NCI-H2171 treated with DMSO at 0.1 percent for 48 hours (cell line): ENCODE results near the gene CD40.
A peak's percentile ranks its signal among the peaks of the same experiment; 100 is the strongest.

Source experiments
- DNase-seq: peaks from one replicate; lab custom pipeline; 2025; lab: John Stamatoyannopoulos, UW

CD40 gene

GRCh38 chr20:46122516-46123481 is 4.7 kb downstream of the CD40 start:
- DNase-seq: no peak

DNA sequence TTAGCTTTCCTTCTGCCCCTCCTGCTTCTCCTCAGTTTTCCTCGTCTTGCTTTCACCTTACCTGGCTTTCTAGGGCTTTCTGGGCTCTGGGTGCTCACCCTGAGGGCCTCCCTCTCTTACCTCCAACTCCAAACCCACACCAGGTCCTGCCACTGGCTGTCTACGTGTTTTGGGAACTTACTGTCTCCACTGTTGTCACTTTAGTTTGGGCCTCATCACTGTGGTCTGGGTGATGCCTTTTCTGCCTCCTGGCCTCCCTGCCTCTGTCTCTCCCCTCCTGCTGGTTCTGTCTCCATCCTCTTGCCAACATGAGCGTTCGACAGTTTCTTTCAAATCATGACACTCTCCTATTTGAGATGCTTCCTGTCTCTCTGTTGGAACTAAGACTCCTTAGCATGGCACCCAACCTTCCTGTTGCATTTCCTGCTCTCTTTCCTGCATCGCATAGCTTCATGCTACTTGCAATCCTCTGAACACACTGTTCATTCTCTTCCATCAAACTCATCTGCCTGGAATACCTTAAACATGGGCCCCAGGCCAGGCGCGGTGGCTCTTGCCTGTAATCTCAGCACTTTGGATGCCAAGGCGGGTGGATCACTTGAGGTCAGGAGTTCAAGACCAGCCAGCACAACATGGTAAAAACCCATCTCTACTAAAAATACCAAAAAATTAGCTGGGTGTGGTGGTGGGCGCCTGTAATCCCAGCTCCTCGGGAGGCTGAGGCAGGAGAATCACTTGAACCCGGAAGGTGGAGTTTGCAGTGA is 5.5 kb downstream of the CD40 start:
- DNase-seq: no peak

GRCh38 chr20:46126440-46127056 is 8.4 kb downstream of the CD40 start:
- no peak for DNase-seq

DNA sequence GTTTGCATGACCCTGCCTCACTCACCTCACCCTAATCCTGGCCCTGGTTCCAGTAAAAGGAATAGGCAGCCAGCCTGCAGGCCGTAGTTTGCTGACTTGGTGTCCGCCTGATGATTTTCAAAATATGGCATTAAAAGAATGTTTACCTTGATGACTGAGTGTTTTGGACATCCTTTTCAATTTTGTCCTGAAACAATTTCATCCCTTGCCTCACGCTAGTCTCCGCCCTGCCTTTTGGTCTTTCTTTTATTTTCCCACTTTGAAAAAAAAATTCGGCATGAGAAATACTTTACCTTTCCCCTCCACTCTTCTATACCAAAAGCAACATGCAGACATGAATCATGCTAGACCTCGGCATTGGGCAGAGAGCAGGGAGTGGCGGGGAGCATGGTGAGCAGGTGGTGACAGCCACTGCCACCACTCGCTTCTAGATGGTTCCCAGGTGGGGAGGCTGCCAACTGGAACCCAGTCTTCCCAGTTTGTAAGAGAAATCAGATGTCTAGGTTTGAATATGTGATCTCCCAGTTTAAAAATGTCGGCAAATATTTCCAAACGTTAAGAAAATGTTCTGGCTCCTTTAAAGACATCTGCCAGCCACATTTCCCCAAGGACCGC is 9.4 kb downstream of the CD40 start:
- DNase-seq: peak; percentile 24

- no peak for DNase-seq
Observed at GRCh38 chr20:46128310-46129151, 10.4 kb downstream of the CD40 start.

- DNase-seq: peak; percentile 99
Observed at GRCh38 chr20:46129955-46130481, 11.9 kb downstream of the CD40 start.

- peak; percentile 99 for DNase-seq
Observed at GRCh38 chr20:46130534-46130933, 12.4 kb downstream of the CD40 start.

DNA sequence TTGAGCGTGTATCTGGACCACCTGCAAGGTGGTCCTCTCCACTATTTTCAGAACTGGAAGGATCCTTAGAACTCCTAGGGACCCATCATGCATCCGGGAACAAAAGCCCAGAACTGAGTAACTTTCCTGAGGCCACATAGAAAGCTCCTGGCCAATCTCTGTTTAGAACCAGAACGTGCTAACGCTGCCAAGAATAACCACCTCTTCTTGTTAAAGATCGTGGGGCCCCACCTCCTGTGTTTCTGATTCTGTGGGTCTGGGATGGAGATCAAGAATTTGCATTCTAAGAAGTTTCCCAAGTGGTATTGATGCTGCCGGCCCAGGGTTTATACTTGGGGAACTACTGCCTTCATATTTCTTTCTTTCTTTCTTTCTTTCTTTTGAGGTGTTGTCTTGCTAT is 13.3 kb downstream of the CD40 start:
- no peak for DNase-seq

DNA sequence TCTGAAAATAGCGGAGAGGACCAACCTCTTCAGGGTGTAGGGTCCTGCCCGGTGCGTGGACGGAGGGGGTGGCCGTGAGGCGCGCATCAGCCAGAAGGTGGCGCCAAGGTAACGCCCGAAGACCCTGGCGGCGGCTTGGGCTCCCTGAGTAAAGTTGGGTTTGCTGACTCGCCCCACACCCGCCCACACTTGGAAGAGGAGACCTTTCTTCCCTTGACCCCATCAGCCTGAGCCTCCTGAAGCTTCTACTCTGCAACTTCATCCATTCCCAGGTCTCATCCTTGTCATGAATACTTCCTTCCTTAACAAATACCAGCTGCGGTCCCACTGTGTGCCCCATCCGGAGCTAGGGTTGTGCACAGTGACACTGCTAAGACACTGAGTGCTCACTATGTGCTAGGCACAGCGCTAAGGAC is 14.6 kb downstream of the CD40 start:
- peak; percentile 79 for DNase-seq

GRCh38 chr20:46133886-46134654 is 16.0 kb downstream of the CD40 start:
- no peak for DNase-seq

- DNase-seq: no peak
Observed at GRCh38 chr20:46134716-46135115, 16.6 kb downstream of the CD40 start.

DNA sequence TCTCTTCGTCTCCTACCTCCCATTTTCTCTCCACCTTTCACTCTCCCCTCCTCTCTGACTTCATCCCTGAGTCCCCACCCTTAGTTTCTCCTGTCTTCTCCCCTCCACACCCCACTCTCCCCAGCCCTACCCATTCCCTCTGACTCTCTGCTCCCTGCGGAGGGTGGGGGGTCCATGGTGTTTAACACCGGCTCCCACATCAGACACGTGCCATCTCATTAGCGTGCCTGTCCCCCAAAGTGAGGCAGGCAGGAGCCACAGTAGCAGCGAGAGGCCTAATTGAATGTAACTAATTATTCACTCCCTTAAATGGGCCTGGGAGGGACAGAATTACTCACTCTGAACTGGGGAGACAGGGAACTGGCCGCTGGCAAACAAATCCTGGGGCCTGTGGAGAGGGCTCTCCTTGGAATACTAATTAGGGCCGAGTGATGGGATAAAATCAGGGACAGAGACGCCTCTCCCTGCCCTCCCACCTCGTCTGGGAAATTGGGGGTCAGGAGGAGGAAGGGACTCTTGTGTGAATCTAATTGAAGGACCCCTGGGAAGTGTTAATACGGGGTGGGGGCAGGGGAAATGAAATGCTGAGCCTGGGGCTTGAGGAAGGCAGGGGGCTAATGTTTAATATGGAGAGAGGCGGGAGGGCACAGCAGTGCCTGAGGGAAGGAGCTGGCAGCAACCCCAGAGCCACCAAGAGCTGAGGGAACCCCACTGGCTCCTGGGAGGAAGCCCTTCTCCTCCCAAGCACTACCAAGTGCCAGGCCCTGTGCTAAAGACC is 17.9 kb downstream of the CD40 start:
- DNase-seq: no peak

DNA sequence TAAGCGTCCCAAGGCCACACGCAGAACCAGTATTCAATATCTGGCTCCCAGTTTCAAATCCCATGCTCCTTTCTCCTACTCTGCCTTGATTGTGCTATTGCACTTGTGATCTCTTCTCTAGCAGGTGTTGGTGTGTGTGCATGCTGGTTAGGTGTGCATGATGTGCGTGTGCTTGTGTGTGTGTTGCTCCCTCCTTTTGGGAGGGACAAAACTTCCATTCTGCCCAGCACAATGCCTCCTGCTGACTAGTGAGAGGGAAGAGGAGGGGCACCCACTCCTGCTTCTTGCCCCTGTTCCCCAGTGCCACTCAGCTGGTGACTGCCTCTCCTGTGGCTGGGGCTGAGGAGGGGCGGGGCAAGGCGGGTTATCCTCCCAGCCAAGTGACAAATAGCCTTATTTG is 19.7 kb downstream of the CD40 start:
- no peak for DNase-seq

DNA sequence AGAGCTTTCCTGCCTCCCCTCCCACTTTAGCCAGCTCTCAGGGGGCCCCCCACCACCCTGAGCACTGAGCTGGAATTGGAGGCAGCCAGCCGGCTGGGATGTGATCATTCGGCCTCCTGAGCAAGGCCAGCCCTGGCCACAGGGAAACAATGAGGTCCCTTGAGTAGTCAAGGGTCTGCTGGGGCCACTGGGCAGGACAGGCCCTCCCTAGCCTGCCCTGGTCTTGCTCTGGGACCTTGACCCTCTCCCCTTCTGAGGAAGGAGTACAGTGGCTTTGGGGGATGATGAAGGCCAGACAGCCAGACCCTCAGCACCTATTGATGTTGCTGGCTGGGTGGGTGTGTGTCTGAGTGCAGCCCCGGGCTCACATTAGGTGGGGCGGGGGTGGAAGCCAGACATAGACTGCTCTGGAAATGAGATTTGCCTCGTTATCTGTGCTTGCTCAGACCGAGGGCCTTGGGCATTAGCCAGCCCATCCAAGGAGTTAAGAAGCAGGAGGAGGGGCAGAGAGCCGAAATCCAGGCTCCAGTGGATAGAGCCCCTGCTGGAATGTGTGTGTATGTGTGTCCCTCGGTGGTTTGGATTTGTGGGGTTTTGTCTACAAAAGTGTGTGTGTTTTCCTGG is 21.3 kb downstream of the CD40 start:
- no peak for DNase-seq

- DNase-seq: peak; percentile 82
Observed at GRCh38 chr20:46139908-46140482, 21.9 kb downstream of the CD40 start.

DNA sequence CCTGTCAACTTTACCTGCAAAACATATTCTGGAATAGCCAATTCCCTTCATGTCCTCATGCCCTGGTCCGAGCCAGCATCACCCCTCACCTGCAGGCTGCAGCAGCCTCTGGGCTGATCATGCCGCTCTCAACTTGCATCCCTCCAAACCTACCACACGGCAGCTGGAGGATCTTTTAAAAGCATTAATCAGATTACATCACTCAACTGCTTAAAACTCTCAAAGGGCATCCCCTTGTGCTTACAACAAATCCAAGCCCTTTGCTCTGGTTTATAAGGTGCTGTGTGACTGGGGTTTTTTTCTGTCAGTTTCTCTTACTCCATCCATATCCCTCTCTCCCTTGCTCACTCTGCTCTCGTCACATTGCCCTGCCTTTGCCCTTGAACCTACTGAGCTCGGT is 24.0 kb downstream of the CD40 start:
- peak; percentile 69 for DNase-seq

DNA sequence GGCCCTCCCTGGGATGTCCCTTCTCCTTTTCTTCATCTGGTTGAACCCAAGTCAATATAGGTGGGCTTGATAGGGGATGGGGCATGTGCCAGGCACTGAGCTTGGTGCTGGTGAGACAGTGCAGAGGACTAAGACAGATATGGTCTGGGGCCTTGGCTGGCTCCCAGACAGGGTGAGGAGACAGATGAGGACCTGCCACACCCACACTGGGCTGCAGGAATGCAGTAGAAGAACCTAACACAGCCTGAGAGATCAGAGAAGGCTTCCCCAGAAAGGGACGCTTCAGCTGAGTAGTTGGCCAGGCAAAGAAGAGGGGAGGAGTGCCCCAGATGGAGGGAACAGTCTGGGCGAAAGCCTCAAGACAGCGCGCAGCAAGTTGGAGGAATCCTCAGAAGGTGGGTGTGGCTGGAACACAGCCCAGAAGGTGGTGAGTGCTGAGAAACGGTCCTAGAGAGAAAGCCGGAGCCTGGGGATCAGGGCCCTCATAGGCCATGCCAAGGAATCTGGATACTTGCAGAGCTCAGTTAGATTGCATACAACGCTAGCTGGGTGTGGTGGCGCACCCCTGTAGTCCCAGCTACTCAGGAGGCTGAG is 26.4 kb downstream of the CD40 start:
- no peak for DNase-seq

DNA sequence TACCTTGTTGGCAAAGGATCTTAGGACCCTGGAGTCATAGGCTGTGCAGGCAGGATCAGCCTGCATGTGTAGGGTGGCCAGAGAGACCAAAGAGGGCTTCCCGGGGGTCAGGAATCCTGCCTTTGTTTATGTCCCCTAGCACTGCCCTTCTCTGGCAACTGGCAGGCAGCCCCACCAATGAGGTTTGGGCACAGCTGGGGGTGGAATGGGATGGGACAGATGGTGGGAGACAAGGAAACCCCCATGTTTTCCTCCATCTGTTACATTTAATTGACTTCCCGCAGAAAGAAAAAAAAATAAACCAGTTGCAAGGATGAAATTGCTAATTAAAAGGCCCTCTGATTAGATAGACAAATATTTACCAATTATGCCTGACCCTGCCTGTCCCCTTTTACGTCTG is 27.6 kb downstream of the CD40 start:
- peak; percentile 98 for DNase-seq
